SJSA1 (cell line): Measurements from ENCODE around the gene USP26. TPM values are rescaled to one million over a fixed set of nuclear protein-coding genes. Genes with fewer than 3 reads are reported as not detected.
"Not testable (repeated sequence)": the region's sequence is repeated elsewhere in the genome, so short reads cannot be mapped to it uniquely, and the experiment has no call there.

Experiments
- DNase-seq, 2 experiments: peaks; one replicate each; pipeline ENCODE4 v3.0.0-alpha.2; 2015 to 2020; ENCODE audit warnings: low spot score in 2 of 2, low read depth in 1 of 2
- H3K27ac ChIP-seq: fragments of 250-450 bp; sonication (Bioruptor Pico); 2 replicates; pipeline ENCODE4 v1.5.1; 2020; ENCODE audit warnings: mild to moderate bottlenecking, moderate library complexity
- H3K27me3 ChIP-seq: fragments of 250-450 bp; sonication (Bioruptor Pico); replicated peaks from 2 replicates; pipeline ENCODE4 v1.5.1; 2020; ENCODE audit warnings: mild to moderate bottlenecking, moderate library complexity
- H3K36me3 ChIP-seq: fragments of 250-450 bp; sonication (Bioruptor Pico); 2 replicates; pipeline ENCODE4 v1.5.1; 2020; ENCODE audit warnings: mild to moderate bottlenecking
- H3K4me1 ChIP-seq: fragments of 250-450 bp; sonication (Bioruptor Pico); replicated peaks from 2 replicates; pipeline ENCODE4 v1.6.1; 2021; ENCODE audit warnings: mild to moderate bottlenecking
- H3K4me3 ChIP-seq: fragments of 250-450 bp; sonication (Bioruptor Pico); 2 replicates; pipeline ENCODE4 v1.5.1; 2020; ENCODE audit warnings: mild to moderate bottlenecking
- H3K9me3 ChIP-seq: fragments of 250-450 bp; sonication (Bioruptor Pico); replicated peaks from 2 replicates; pipeline ENCODE4 v1.5.1; 2020; ENCODE audit warnings: mild to moderate bottlenecking
- total RNA-seq: library from RNA; depleted of rRNA; stranded (reverse); fragments of >200 nt; shearing (Covaris generic); gene quantifications from 2 replicates; pipeline ENCODE4 v1.2.3, GENCODE V29; 2014; rRNA removed

The USP26 gene
- total RNA-seq, 1 experiment from 2014 or later = not detected

- no peaks in the 10 kb centered on the region for H3K27me3 ChIP-seq
- no peak overlapping the region for H3K27ac ChIP-seq
- H3K36me3 ChIP-seq = no peaks in the 10 kb centered on the region
- no peaks in the 10 kb centered on the region for H3K4me1 ChIP-seq
- DNase-seq = no peak
- no peaks in the 10 kb centered on the region for H3K9me3 ChIP-seq
- no peak overlapping the region for H3K4me3 ChIP-seq
Observed at GRCh38 chrX:132986556-132986955, 110.4 kb downstream of the USP26 start.

DNA sequence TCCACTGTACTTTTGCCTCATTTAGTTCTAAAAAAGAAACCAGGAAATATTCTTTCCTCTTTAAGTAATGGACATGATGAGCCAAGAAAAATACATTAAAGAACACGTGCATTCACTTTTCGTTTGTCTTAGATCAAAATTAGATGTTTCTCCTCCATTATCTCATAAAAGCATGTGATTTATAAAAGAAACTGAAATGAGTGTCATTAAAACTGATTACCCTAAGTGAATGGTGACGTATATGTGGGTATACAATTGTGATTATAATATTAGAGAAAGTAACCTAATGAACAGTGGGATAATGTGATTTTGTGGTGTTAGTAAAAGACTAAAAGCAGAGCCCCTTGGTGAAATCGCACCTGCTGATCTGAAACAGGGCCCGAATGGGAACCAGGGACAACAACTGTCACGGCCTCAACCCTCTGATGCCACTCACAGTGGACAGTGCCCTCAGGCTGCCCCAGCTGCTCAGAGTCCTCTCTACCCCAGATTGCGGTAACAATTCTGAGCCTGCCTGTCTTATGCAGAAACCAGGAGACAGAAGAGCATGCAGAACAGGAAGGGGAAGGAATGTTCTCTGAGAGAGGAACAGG, 112.8 kb downstream of the USP26 start:
- H3K27ac ChIP-seq = no peak overlapping the region
- no peaks in the 10 kb centered on the region for H3K9me3 ChIP-seq
- no peaks in the 10 kb centered on the region for H3K27me3 ChIP-seq
- no peaks in the 10 kb centered on the region for H3K36me3 ChIP-seq
- H3K4me3 ChIP-seq = no peak overlapping the region
- H3K4me1 ChIP-seq = no peaks in the 10 kb centered on the region
- no peak for DNase-seq

- no peak overlapping the region for H3K27ac ChIP-seq
- H3K27me3 ChIP-seq = no peaks in the 10 kb centered on the region
- no peak overlapping the region for H3K4me3 ChIP-seq
- H3K4me1 ChIP-seq = no peaks in the 10 kb centered on the region
- no peak for DNase-seq
- no peaks in the 10 kb centered on the region for H3K9me3 ChIP-seq
- H3K36me3 ChIP-seq = no peaks in the 10 kb centered on the region
Observed at GRCh38 chrX:132983496-132983895, 113.4 kb downstream of the USP26 start.

GRCh38 chrX:132980035-132980434, 116.9 kb downstream of the USP26 start:
- not testable (repeated sequence) for H3K36me3 ChIP-seq, H3K27ac ChIP-seq, H3K4me1 ChIP-seq, DNase-seq, H3K27me3 ChIP-seq, H3K9me3 ChIP-seq, H3K4me3 ChIP-seq

Other genes with a start within 250 kb of the USP26 start
- gene HS6ST2, start 138.5 kb downstream of the USP26 start, total RNA-seq = not detected in 2 replicates
- gene TFDP3, start 121.2 kb upstream of the USP26 start, total RNA-seq = not detected in 2 replicates